GM12865 (cell line): ENCODE data around the gene CUX1.

ENCODE experiments used
- DNase-seq: peaks from one replicate; pipeline ENCODE4 v3.0.0; 2010; ENCODE audit warnings: low read depth
- H3K4me3 ChIP-seq: 2 replicates; pipeline ENCODE4 v1.5.1; 2011; ENCODE audit warnings: mild to moderate bottlenecking, low read depth, low read length, control low read depth
- TF ChIP-seq, protein P1 (sequence below): IDR thresholded peaks from 2 replicates; pipeline ENCODE4 v1.5.1; 2011; ENCODE audit warnings: low read length, control low read depth, low read depth, inconsistent platforms; ENCODE audit not compliant: insufficient read depth; ENCODE audit errors: missing control alignments

CUX1 gene

DNA sequence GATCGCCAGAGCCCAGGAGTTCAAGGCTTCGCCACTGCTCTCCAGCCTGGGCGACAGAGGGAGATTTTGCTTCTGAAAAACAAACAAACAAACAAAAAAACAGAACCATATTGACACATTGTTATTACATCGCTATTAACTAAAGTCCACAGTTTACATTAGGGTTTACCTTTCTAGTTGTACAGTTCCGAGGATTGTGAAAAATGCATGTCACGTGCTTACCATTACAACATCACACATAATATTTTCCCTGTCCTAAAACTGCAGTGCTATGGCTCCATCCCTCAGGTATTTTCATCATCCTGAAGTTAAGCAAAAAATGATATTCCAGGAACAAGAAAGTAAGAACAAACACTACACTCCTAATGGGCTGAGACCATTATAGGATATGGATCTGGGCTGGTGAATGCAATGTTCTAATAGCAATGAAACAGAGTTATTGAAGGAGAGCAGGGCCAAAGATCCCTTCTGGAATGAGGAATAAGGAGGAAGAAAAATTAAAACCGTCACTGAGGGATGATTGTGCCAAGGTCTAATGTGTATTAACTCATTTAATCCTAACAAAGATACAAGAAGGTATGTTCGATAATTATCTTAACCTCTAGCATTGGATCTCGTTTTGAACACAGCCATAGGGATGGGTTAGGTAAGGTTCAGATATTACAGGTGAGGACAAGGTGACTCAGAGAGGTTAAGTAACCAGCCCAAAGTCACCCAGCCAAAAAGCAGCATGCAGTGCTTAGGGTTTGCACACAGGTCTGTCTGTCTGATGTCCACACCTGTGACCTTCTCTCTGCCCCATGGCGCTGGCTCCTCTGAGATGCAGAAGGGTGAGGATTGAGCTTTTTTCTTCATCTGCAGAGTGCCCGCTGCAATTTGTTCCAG, 14.0 kb upstream of the CUX1 start:
- TF ChIP-seq, protein P1, sequence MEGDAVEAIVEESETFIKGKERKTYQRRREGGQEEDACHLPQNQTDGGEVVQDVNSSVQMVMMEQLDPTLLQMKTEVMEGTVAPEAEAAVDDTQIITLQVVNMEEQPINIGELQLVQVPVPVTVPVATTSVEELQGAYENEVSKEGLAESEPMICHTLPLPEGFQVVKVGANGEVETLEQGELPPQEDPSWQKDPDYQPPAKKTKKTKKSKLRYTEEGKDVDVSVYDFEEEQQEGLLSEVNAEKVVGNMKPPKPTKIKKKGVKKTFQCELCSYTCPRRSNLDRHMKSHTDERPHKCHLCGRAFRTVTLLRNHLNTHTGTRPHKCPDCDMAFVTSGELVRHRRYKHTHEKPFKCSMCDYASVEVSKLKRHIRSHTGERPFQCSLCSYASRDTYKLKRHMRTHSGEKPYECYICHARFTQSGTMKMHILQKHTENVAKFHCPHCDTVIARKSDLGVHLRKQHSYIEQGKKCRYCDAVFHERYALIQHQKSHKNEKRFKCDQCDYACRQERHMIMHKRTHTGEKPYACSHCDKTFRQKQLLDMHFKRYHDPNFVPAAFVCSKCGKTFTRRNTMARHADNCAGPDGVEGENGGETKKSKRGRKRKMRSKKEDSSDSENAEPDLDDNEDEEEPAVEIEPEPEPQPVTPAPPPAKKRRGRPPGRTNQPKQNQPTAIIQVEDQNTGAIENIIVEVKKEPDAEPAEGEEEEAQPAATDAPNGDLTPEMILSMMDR: no peak
- DNase-seq: no peak
- no peak overlapping the region for H3K4me3 ChIP-seq

DNA sequence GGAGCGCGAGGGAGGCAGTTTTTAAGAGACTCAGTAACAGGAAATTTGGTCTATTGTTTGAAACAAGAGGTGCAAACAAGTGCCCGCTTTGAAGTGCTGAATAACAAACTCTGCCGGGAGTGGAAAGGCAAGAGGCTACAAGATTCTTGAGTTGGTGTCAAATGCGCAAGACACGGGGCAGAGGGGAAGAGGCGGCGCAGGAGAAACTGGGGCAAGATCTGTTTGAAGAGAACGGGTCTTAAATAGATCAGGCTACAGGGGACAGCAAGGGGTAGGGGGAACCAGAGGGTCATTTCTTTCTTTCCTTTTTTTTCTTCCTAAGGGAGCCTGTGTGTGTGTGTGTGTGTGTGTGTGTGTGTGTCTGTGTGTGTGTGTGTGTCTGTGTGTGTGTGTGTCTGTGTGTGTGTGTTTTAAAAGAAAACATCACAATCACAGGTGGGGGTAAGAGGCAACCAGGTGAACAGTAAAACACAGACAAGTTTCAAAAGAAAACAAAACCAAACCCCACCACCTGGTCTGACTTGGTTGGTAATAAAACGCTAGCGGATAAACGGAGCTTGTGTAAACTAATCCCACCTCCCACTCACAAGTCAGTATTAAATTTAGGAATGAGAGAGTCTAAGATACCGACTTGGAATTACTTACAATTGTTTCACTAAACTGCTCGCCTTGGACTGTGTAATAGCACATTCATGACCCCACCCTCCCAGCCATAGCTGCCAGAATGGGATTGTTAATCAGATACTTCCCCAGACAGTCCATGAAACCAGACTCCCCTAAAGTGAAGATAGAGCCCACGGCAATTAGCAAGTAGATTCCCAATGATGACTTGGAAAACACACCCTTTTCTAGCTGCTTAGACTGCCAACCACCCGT, 13.1 kb upstream of the CUX1 start:
- no peak overlapping the region for H3K4me3 ChIP-seq
- TF ChIP-seq, protein P1: no peak

DNA sequence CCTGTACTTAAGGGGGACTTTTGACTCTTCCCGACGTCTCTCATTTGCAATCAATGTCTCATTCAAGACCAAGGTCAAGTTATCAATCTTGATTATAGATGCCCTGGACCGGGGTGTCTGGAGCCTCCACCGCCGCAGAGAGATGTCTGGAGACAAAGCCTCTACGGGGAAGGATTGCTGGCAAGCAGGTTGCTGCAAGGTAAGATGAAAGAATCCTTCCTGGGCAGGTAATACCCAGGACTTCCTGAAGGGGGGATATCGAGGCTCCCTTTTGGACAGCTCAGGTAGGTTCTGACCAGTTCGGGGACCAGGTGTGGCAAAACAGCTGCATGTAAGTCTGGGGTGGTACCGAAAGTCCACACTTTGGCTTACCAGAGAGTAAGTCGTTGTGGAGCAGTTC, 12.5 kb upstream of the CUX1 start:
- TF ChIP-seq, protein P1: peak; percentile 37
- DNase-seq: peak; percentile 34
- H3K4me3 ChIP-seq: no peak overlapping the region

More for the DNA sequence above, 13.1 kb upstream of the CUX1 start:
- DNase-seq: peak; percentile 6

GRCh38 chr7:101812595-101812994, 4.8 kb upstream of the CUX1 start:
- no peak for DNase-seq
- TF ChIP-seq, protein P1: no peak
- H3K4me3 ChIP-seq: no peak overlapping the region

GRCh38 chr7:101813402-101814019, 3.9 kb upstream of the CUX1 start:
- no peak for DNase-seq
- TF ChIP-seq, protein P1: no peak
- peak overlapping the region; percentile 24; the same call in 1 of the 2 replicates for H3K4me3 ChIP-seq

DNA sequence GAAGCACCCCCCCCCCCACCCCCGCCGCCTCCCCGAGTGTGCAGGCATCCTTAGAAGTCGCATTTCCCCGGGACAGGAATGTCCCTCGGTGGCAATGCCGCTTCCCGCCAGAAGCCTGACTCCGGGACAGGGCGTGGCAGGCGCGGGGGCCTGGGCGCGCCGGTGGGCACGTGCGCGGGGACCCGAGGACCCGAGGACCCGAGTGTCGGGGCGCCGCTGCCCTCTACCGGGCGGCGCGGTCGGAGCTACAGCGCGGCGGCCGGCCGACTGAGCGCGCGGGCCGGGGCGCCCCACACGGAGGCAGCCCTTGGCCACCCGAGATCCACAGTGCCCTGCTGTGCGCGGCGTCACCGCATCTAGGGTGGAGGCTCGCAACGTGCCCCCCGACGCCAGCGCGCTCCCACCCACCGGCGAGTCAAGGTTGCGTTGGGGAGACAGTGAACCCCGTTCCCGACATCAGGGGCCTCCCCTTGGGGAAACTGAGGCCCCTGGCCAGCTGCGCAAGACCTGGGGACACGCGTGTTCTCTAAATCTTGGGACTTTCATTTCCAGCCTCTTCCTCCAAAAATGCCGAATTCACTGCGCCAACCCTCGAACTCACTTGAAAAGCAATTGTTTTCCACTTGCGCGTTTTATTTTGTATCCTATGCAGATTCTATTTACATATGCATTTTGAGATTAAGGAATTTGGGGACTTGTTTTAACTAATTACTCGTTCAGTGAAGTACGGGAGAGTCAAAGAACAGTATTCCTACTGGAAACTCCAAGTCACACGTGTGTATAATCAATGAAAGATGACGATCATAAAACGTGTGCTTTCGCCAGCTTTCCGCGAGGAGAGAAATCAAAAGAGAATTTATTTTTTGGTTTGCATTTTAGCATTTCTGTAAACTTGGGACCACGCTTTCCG, 3.1 kb upstream of the CUX1 start:
- peak; percentile 76 for DNase-seq
- H3K4me3 ChIP-seq: peak overlapping the region; percentile 56
- TF ChIP-seq, protein P1: peak; percentile 52
